ENCODE measurements around the gene STK32C. TPM values are rescaled to one million over a fixed set of nuclear protein-coding genes. Genes with fewer than 3 reads are reported as not detected.

STK32C gene
- total RNA-seq, 1 donor from 2014 or later: 7.0 TPM

DNA sequence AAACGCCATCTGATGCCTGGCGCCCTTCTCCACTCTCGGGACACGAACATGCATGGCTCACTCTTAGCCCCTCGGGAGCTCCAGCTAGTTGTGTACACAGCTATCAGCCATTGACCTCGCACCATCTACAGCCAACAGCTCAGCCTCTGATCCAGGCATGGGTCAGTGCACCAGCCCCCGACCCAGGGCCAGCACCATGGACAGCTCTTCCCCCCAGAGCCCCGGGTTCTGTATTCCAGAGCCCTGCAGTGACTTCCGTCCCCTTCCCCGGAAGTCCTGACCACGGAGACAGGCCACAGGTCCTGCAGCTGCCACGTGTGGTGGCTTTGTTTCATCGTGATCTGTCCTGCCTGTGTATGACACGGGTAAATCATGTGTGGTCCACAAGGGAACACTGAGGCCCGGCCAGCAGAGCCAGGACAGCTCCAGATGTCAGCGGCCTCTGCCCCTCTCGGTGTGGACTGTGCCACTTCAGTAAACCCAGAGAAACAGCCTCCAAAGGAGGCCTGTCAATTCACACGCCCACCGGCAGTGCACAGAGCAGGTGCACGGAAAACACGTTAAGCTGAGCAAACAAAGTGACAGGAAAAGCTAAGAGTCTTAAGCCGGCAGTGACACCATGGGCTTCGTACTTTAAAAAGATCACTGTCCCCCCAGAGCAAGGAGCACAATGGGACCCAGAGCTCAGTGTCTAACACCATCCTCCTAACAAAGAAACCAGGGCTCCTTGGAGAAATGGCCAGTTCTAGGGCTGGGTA lies 13.0 kb downstream of the STK32C start:
- intact Hi-C loops (cut with DNase I): no loop called here
- no peak for ATAC-seq
- DNase-seq (ENCODE audit: missing footprints): no peak

GRCh38 chr10:132293813-132294520 lies 13.8 kb downstream of the STK32C start:
- ATAC-seq: no peak
- intact Hi-C loops (cut with DNase I): no loop called here
- peak; percentile 39 for DNase-seq (ENCODE audit: missing footprints)

- intact Hi-C loops (cut with DNase I): no loop called here
- DNase-seq (ENCODE audit: missing footprints): peak; percentile 58
- peak; percentile 56 for ATAC-seq
Measured at GRCh38 chr10:132293201-132293812, 14.4 kb downstream of the STK32C start.

DNA sequence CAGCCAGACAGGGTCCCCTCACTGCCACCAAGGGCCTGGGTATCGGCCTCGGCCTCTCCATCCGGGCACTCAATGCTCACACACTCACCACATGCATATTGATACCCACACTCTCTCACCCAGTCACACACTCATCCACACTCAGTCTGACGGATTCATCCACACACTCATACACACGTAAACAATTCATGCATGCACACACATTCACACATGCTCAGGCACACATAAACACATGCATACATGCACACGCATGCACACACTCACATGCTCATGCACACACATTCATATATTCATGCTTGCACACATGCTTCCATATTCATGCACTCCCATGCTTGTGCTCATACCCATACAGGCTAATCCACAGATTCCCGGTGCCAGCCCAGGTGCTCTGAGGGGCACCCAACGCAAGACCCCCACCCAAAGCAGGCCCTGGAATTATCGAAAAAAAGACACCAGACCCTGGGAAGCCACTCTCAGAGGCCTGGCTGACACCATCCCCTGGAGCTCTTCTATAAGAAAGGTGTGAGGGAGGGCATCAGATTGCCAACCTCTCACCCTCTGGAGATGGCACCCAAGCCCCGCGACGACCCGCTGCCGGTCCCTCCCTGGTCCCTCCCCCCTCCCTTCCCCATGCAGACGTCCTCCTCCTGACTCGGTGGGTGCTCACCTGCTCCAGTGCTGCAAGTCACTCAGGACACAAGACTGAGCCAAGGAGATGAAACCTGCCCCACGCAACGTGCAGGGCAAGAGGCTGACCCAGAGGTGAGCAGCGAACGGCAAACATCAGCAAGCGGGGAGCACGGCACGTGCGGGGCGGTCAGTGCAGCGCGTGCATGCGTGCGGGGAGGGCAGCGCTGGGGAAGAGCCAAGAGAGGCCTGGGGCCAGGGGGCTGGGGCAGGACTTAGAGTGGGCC lies 15.2 kb downstream of the STK32C start:
- ATAC-seq: no peak
- no peak for DNase-seq (ENCODE audit: missing footprints)
- intact Hi-C loops (cut with DNase I): no loop called here

GRCh38 chr10:132291826-132292225 lies 15.9 kb downstream of the STK32C start:
- ATAC-seq: no peak
- no peak for DNase-seq (ENCODE audit: missing footprints)
- intact Hi-C loops (cut with DNase I): no loop called here

DNA sequence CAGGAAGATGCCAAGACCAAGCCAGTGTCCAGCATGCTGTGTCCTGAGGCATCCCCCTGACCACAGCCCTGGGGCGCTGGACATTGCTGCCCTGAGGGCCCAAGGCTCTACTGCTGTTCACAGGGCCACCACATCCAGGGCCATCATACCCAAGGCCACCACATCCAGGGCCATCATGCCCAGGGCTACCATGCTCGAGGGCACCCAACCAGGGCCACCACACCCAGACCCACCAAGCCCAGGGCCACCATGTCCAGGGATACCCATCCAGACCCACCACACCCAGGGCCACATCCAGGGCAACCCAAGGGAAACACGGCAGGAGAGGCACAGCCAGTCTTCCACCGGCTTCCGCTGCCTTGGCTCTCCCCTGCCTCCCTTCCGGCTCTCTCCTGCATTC lies 17.1 kb downstream of the STK32C start:
- intact Hi-C loops (cut with DNase I): no loop called here
- ATAC-seq (no peak), DNase-seq (ENCODE audit: missing footprints) (peak; percentile 27)

- no peak for DNase-seq (ENCODE audit: missing footprints)
- no peak for ATAC-seq
Measured at GRCh38 chr10:132289439-132289838, 18.3 kb downstream of the STK32C start.

DNA sequence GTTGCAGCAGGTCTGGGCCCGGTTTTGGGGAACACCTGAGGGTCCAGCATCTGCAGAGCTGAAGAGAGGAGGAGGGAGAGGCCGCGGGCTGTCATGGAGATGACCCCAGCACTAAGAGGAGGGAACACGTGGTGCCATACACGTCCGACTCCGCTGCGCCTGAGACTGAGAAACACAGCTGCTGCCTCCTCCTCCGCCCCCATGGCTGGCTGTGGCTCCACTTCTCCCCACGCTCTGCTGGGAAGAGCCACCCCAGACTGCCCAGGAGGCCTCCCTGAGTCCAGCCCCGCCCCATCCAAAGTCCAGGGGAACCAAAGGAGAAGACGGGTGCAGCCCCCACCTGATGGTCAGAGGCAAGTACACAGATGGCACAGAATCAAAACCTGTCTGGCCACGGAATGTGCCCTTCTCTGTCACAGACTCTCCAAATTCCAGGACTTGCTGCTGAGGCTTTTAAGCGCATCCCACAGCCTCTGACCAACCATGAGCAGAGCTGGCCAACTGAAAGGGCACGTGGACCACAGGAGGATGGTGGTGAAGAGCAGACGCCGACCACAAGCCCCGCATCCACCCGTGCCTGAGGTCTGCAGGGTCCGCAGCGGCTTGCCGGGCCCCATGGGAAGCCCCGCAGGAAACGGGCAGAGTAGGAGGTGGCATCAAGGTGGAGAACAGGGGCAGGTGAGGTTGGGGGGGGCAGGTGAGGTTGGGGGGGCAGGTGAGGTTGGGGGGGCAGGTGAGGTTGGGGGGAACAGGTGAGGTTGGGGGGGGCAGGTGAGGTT lies 24.0 kb downstream of the STK32C start:
- DNase-seq (ENCODE audit: missing footprints) (no peak), ATAC-seq (no peak)
- intact Hi-C loops (cut with DNase I): no loop called here

More at GRCh38 chr10:132289439-132289838, 18.3 kb downstream of the STK32C start:
- intact Hi-C loops (cut with DNase I): no loop called here

- intact Hi-C loops (cut with DNase I): no loop called here
- no peak for ATAC-seq
Measured at GRCh38 chr10:132282667-132283603, 24.8 kb downstream of the STK32C start.

GRCh38 chr10:132281915-132282666 lies 25.7 kb downstream of the STK32C start:
- no peak for ATAC-seq
- no peak for DNase-seq (ENCODE audit: missing footprints)
- intact Hi-C loops (cut with DNase I): no loop called here

More at GRCh38 chr10:132282667-132283603, 24.8 kb downstream of the STK32C start:
- no peak for DNase-seq (ENCODE audit: missing footprints)

DNA sequence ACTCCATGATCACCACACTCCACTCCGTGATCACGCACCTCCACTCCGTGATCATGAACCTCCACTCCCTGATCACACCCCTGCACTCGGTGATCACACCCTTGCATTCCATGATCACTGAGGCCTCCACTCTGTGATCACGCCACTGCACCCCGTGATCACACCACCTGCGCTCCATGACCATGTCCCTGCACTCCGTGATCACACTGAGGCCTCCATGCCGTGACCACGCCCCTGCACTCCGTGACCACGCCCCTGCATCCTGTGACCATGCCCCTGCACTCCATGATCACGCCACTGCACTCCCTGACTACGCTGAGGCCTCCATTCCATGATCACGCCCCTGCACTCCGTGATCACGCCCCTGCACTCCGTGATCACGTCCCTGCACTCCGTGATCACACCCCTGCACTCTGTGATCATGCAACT lies 27.1 kb downstream of the STK32C start:
- intact Hi-C loops (cut with DNase I): no loop called here
- no peak for DNase-seq (ENCODE audit: missing footprints)

DNA sequence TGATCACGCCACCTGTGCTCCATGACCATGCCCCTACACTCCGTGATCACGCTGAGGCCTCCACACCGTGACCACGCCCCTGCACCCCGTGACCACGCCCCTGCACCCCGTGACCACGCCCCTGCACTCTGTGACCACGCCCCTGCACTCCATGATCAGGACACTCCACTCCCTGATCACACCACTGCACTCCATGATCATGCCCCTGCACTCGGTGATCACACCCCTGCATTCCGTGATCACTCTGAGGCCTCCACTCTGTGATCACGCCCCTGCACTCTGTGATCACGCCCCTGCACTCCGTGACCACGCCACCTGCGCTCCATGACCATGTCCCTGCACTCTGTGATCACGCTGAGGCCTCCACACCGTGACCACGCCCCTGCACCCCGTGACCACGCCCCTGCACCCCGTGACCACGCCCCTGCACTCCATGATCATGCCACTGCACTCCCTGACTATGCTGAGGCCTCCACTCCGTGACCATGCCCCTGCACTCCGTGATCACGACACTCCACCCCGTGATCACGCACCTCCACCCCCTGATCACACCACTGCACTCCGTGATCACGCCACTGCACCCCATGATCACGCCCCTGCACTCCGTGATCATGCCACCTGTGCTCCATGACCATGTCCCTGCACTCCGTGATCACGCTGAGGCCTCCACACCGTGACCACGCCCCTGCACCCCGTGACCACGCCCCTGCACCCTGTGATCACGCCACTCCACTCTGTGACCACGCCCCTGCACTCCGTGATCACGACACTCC lies 27.7 kb downstream of the STK32C start:
- no peak for DNase-seq (ENCODE audit: missing footprints)
- no peak for ATAC-seq
- intact Hi-C loops (cut with DNase I): no loop called here

More for the DNA sequence above, 27.1 kb downstream of the STK32C start:
- no peak for ATAC-seq

GRCh38 chr10:132277311-132277741 lies 30.4 kb downstream of the STK32C start:
- ATAC-seq: no peak
- DNase-seq (ENCODE audit: missing footprints): no peak
- intact Hi-C loops (cut with DNase I): no loop called here

DNA sequence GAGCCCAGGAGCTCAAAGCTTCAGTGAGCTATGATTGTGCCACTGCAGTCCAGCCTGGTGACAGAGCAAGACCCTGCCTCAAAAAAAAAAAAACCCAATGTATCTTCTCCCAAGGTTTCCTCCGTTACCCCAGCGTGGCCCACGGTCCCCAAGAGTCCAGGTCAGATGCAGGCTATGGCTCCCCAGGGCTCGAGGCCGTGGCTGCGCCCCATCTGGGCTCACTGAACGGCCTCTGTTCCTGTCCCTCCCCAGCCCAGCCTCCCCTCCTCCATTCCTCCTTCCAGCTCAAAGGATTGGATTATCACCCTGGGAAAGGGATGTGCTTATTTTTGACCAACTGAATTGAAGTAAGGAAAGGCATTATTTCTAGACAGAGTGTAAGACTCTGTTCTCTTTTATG lies 31.0 kb downstream of the STK32C start:
- DNase-seq (ENCODE audit: missing footprints) (no peak), ATAC-seq (no peak)
- intact Hi-C loops (cut with DNase I): no loop called here

- DNase-seq (ENCODE audit: missing footprints): no peak
- no peak for ATAC-seq
- intact Hi-C loops (cut with DNase I): no loop called here
Measured at GRCh38 chr10:132276179-132276675, 31.5 kb downstream of the STK32C start.
